Hematopoietic multipotent progenitor cell treated with erythropoietin and hydrocortisone succinate and interleukin-3 and kit ligand, for 6 days (in vitro differentiated cells): ENCODE results near the gene DCAF5.
"Not testable (repeated sequence)": the region's sequence is repeated elsewhere in the genome, so short reads cannot be mapped to it uniquely, and the experiment has no call there.

Source experiments
- DNase-seq: peaks from one replicate; pipeline ENCODE4 v3.0.0-alpha.2; 2015

DCAF5 gene

GRCh38 chr14:69152902-69153151 is at the start of gene DCAF5:
DCAF5 (minus strand) TSS chr14:69153119; CDS start chr14:69152978, 141 bp downstream.
- DNase-seq, result peak; percentile 98

DNA sequence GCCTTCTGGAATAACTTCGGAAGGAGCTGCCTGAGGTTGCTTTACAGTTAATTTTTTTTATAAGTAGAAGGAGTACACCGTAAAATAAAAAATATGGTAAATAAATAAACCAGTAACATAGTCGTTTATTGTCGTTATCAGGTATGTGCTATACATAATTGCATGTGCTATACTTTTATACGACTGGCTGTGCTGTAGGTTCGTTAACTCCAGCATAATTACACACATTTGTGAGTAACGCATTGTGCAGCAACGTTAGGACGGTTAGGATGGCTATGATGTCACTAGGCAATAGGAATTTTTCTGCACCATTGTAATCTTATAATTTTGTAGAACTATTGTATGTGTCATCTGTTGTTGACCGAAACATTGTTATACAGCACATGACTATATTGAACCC is 46.9 kb upstream of the DCAF5 start:
- no peak for DNase-seq

DNA sequence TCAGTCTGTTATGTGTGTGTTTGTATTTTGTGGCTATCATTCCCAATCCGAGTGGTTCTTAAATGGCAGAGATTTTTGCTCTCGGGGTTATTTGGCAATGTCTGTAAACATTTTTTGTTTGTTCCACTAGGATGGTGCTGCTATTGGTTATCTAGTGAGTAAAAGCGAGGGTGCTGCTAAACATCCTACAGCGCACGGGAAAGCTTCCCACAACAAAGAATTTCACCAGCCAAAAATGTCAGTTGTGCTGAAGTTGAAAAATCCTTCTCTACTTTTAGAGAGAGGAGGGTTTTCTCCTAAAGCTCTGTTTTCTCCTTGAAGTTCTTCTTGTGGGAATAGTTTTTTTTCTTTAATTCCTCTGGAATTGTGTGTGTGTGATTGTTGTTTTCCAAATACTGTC is 40.8 kb upstream of the DCAF5 start:
- no peak for DNase-seq

GRCh38 chr14:69191340-69192111 is 38.6 kb upstream of the DCAF5 start, which contains the start of gene EXD2:
EXD2 (plus strand) TSS chr14:69191498; CDS start chr14:69209471, 17,973 bp downstream.
- DNase-seq, result peak; percentile 93

GRCh38 chr14:69190191-69190590 is 37.3 kb upstream of the DCAF5 start:
- no peak for DNase-seq

DNA sequence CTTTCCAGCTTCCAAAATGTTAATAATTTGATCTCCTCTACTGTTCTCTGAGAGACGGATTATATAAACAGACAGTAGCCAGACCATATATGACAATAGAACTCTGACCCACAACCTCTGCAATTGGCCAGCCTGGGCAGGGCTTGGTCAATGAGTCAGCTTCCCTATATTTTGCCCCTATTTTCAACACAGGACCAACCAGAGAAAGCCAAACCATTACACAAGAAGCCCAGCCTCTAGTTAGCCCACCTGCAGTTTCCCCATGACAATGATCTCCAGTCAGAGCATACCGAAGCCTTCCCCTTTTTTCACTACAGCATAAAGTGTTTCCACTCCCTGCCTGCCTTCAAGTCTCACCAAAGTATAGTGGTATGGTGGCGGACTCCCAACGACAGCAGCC is 30.8 kb upstream of the DCAF5 start:
- peak; percentile 62 for DNase-seq

GRCh38 chr14:69182580-69182979 is 29.7 kb upstream of the DCAF5 start:
- not testable (repeated sequence) for DNase-seq

GRCh38 chr14:69181491-69181890 is 28.6 kb upstream of the DCAF5 start:
- DNase-seq, result no peak

- DNase-seq, result no peak
Observed at GRCh38 chr14:69175130-69175529, 22.2 kb upstream of the DCAF5 start.

- DNase-seq, result no peak
Observed at GRCh38 chr14:69171569-69171968, 18.6 kb upstream of the DCAF5 start.

DNA sequence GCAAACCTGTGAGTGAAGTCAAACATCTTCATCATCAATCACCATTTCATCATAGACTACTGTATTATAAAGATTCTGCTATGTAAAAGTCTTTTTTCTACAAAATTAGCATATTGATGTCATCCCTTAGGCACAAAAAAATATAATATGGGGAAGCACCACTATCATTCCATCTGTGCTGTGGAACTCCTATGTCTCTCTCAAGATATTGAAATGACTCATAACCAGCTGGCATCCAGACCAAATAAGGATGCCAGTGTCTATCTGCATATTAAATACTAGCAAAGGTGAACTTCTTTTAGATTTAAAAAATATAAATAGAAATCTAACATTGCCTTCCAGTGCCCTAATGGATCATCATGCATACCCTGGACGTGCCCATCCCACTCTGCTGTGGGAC is 17.9 kb upstream of the DCAF5 start:
- peak; percentile 17 for DNase-seq

- not testable (repeated sequence) for DNase-seq
Observed at GRCh38 chr14:69165787-69166186, 12.9 kb upstream of the DCAF5 start.

GRCh38 chr14:69161590-69161989 is 8.7 kb upstream of the DCAF5 start:
- no peak for DNase-seq

DNA sequence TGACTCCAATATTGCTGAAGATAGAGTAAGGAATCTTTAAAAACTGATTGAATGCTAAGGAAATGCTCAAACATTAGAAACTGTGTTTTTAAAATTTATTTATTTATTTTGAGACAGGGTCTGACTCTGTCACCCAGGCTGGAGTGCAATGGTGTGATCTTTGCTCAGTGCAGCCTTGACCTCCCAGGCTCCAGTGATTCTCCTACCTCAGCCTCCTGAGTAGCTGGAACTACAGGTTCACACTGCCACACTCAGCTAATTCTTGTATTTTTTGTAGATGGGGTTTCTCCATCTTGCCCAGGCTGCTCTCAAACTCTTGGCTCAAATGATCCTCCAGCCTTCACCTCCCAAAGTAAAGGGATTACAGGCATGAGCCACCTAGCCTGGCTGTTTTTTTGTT is 3.3 kb upstream of the DCAF5 start:
- no peak for DNase-seq

- DNase-seq, result no peak
Observed at GRCh38 chr14:69154779-69155178, 1.9 kb upstream of the DCAF5 start.

- peak; percentile 47 for DNase-seq
Observed at GRCh38 chr14:69153873-69154270, 953 bp upstream of the DCAF5 start.

- DNase-seq, result no peak
Observed at GRCh38 chr14:69153152-69153872, 393 bp upstream of the DCAF5 start.

GRCh38 chr14:69152181-69152901 is 578 bp downstream of the DCAF5 start:
- DNase-seq, result peak; percentile 73

DNA sequence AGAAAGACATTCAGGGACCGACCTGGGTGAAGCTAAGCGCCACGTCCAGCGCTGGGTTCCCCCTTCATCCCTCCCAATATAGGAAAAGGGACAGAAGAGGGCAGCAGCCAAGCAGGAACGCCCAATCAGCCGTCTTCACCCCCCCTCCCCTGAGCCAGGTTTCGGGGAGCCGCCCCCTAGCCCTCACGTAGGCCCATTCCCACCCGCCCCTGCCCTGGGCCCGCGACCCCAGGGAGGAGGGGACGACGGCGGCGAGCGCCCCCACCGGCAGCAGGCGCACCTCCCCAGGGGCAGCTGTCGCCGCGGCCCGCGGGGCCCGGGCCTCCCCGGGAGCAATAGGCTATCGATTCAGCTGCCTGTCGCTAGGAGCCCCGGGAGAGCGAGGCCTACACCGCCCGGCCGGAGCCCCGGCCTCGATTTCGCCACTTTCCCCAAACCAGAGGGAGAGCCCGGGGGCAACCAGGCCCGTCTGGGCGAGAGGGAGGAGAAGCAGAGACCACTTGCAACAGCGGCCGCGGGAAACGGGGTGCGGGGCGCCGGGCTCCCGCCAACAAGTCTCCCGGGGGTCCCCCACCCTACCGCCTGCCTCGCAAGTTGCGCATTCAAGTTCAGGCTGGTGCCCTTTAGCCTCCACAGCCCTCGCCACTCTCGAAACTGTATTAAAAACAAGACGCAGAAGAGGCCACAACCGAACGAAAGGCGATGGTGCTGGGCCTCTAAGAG is 1.3 kb downstream of the DCAF5 start:
- DNase-seq, result peak; percentile 81

GRCh38 chr14:69149461-69150244 is 3.3 kb downstream of the DCAF5 start:
- no peak for DNase-seq

DNA sequence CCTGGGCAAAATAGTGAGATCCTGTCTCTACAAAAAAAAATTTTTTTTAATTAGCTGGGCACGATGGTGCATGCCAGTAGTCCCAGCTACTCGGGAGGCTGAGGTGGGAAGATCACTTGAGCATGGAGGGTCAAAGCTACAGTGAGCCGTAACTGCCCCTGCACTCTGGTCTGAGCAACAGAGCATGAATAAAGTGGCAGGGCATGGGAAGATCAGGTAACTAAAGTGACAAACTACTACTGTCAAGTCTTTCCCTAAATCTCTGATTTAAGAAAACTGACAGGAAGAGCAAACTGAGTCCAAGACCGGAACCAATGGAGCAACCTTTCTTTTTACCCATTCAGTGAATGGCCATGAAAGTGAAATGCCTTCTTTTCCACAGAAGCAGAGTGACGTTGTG is 10.8 kb downstream of the DCAF5 start:
- DNase-seq, result no peak

GRCh38 chr14:69141550-69141949 is 11.4 kb downstream of the DCAF5 start:
- no peak for DNase-seq
